Measurements from ENCODE around the gene TSPAN9. TPM values are rescaled to one million over a fixed set of nuclear protein-coding genes. Genes with fewer than 3 reads are reported as not detected.

Gene TSPAN9
- total and polyA plus RNA-seq, 9 of the 15 experiments (the other 6 are each of a cell fraction or from before 2014, with no cell fraction given) = 0.23 to 2.1 (median 0.60) TPM; not detected in 2

DNA sequence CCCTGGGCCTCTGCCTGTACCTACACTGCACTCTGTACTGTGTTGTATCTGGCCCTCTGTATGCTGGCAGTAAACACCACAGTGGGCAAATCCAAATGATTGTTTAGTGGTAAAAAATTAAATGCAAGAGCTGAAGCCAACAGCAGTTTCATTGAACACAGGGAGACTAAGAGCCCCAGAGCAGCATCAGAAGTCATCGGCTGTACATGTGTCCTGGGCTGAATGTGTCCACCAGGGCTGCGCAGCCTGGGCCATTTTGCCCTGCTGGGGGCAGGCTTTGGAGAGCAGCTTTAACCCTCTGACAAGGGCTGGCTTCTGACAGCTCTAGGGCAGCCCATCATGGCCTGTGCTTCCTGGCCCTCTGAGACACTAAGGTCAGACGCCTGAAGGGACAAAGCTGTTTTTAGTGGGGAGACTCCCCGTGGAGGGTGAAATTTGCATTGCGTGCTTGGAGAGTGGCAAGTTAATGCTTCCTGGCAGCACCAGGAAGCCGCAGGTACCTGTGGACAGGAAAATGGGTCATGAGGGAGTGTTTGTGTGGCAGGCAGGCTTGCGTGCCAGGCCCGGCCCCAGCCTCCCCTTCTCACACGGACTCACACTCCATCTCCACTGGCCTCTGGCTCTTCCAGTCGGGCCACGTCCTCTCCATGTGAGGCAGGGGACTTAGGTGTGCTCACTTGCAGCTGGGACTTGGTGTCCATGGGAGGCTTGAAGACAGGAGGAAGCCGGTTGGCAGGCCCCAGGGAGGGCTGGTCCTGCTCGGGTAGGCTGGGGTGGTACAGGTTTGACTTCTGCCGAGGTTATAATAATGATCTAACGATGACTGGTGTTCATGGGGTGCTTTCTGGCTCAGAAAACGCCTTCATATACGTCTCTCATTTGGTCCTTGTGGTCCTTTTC lies 150.1 kb downstream of the TSPAN9 start (continued):
- TF ChIP-seq, protein P1, sequence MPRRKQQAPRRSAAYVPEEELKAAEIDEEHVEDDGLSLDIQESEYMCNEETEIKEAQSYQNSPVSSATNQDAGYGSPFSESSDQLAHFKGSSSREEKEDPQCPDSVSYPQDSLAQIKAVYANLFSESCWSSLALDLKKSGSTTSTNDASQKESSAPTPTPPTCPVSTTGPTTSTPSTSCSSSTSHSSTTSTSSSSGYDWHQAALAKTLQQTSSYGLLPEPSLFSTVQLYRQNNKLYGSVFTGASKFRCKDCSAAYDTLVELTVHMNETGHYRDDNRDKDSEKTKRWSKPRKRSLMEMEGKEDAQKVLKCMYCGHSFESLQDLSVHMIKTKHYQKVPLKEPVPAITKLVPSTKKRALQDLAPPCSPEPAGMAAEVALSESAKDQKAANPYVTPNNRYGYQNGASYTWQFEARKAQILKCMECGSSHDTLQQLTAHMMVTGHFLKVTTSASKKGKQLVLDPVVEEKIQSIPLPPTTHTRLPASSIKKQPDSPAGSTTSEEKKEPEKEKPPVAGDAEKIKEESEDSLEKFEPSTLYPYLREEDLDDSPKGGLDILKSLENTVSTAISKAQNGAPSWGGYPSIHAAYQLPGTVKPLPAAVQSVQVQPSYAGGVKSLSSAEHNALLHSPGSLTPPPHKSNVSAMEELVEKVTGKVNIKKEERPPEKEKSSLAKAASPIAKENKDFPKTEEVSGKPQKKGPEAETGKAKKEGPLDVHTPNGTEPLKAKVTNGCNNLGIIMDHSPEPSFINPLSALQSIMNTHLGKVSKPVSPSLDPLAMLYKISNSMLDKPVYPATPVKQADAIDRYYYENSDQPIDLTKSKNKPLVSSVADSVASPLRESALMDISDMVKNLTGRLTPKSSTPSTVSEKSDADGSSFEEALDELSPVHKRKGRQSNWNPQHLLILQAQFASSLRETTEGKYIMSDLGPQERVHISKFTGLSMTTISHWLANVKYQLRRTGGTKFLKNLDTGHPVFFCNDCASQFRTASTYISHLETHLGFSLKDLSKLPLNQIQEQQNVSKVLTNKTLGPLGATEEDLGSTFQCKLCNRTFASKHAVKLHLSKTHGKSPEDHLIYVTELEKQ (CRISPR knock-in tag; IDR thresholded peaks at IDR 0.05) = no peak
- TF ChIP-seq ASH1L (IDR thresholded peaks at IDR 0.05; ENCODE audit: borderline replicate concordance, low read depth, partially characterized antibody) (no peak), CC2D1A (IDR thresholded peaks at IDR 0.05) (no peak)

DNA sequence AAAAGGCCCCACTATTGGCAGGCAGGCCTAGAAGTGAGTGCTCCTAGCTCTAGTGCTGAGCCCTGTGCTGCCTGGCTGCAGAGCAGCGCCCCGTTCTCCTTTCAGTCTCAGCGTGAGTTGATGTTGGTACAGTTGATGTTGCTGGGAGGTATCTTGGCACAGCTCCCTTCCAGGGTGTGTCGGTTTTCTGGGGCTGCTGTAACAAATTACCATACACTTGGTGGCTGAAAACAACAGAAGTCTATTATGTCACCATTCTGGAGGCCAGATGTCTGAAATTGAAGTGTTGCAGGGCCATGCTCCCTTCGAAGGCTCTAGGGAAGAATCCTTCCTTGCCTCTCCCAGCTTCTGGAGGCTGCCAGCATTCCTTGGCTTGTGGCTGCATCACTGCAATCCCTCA lies 151.4 kb downstream of the TSPAN9 start:
- ChIA-PET CTCF (ENCODE audit: low intra/inter-chr PET ratio) (no interaction called here), POLR2A (interaction anchor here (0.6 kb wide), 1 partner anchor 208 kb away, joined by 3 read pairs; no protein-coding TSS in a partner anchor)
- intact Hi-C loops (cut with micrococcal nuclease) (no loop called here), in situ Hi-C loops (cut with MboI) (no loop called here)
- Histone ChIP-seq H3K4me3 (no peak overlapping the region), H3K27ac (ENCODE audit: extremely low read depth, low read depth, low read length) (no peak overlapping the region), H3K9me1 (ENCODE audit: control insufficient read depth, insufficient read depth, low read length) (no peaks in the 10 kb centered on the region), H3K79me2 (ENCODE audit: control insufficient read depth, insufficient read depth, low read length) (no peaks in the 10 kb centered on the region), H3K27me3 (ENCODE audit: control insufficient read depth in 2 of 2, insufficient read depth in 2 of 2, low read length in 2 of 2) (peaks cover 3 to 37% of the 10 kb centered on the region in 2 experiments; a peak in 4 of 5 replicates), H3K36me3 (ENCODE audit: control insufficient read depth, insufficient read depth, low read length) (no peaks in the 10 kb centered on the region), H3K4me1 (replicated peaks in 1 of 2; ENCODE audit: control insufficient read depth in 2 of 2, insufficient read depth in 2 of 2, low read length in 2 of 2) (no peaks in the 10 kb centered on the region), H3K9me3 (replicated peaks; ENCODE audit: control insufficient read depth, insufficient read depth, low read depth, low read length) (no peaks in the 10 kb centered on the region), H3K4me2 (ENCODE audit: insufficient read depth, low read length) (no peak overlapping the region), H4K20me1 (replicated peaks; ENCODE audit: control insufficient read depth, insufficient read depth, low read length) (0 out of 2 replicates have a peak, but pooled peaks cover 3% of the 10 kb centered on the region), H3K9ac (ENCODE audit: insufficient read depth in 1 of 2, low read depth in 2 of 2, low read length in 2 of 2) (no peak overlapping the region), H2AFZ (ENCODE audit: low read depth, low read length) (no peak overlapping the region)
- WGBS (ENCODE audit: insufficient coverage, low coverage, missing lambda C conversion rate) = 0% methylated on average over 4 of the region's 5 CpGs
- BruUV-seq (replicated peaks) = no TSS peak
- DNase-seq (ENCODE audit: extremely low read depth in 1 of 4, low spot score in 3 of 4) (no peak), ATAC-seq (no peak), FAIRE-seq (no peak)
- TF ChIP-seq MXI1 (IDR thresholded peaks at IDR 0.05; ENCODE audit: low read depth, low read length) (no peak), ZNF408 (CRISPR knock-in tag; IDR thresholded peaks at IDR 0.05; ENCODE audit: low read depth) (no peak), CBX3 (IDR thresholded peaks at IDR 0.05; ENCODE audit: borderline replicate concordance in 1 of 2, low read length in 2 of 2) (no peak), EP300 (IDR thresholded peaks at IDR 0.05; ENCODE audit: low read length) (no peak), SFPQ (IDR thresholded peaks at IDR 0.05; ENCODE audit: low read depth, low read length) (no peak), POLR2AphosphoS2 (IDR thresholded peaks at IDR 0.05; ENCODE audit: low read length) (no peak), SMARCC2 (IDR thresholded peaks at IDR 0.05; ENCODE audit: low read depth) (no peak), SIN3A (IDR thresholded peaks at IDR 0.05; ENCODE audit: borderline replicate concordance in 2 of 2, control insufficient read depth in 1 of 2, low read depth in 2 of 2, low read length in 2 of 2) (no peak)
- TF ChIP-seq, protein P2, sequence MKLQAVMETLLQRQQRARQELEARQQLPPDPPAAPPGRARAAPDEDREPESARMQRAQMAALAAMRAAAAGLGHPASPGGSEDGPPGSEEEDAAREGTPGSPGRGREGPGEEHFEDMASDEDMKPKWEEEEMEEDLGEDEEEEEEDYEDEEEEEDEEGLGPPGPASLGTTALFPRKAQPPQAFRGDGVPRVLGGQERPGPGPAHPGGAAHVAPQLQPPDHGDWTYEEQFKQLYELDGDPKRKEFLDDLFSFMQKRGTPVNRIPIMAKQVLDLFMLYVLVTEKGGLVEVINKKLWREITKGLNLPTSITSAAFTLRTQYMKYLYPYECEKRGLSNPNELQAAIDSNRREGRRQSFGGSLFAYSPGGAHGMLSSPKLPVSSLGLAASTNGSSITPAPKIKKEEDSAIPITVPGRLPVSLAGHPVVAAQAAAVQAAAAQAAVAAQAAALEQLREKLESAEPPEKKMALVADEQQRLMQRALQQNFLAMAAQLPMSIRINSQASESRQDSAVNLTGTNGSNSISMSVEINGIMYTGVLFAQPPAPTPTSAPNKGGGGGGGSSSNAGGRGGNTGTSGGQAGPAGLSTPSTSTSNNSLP (IDR thresholded peaks at IDR 0.05; ENCODE audit: borderline replicate concordance, low read depth, low read length) = no peak

All from K562 (cell line).